SKM-1 treated with dmso at 0.1 percent for 144 hours (cell line): ENCODE measurements around the gene SLC25A48.
"Not testable (repeated sequence)": the region's sequence is repeated elsewhere in the genome, so short reads cannot be mapped to it uniquely, and the experiment has no call there.

Experiments used
- DNase-seq: peaks from one replicate; lab custom pipeline; 2025; ENCODE audit not compliant: unreplicated experiment; lab: John Stamatoyannopoulos, UW

SLC25A48 gene

GRCh38 chr5:135857630-135858311 lies 23.3 kb downstream of the SLC25A48 start:
- DNase-seq = no peak

GRCh38 chr5:135859186-135859585 lies 24.7 kb downstream of the SLC25A48 start:
- DNase-seq = not testable (repeated sequence)

- no peak for DNase-seq
These were observed 25.2 kb downstream of the SLC25A48 start for GRCh38 chr5:135859641-135860040.

- no peak for DNase-seq
These were observed 27.2 kb downstream of the SLC25A48 start for GRCh38 chr5:135861641-135862040.

GRCh38 chr5:135862086-135862485 lies 27.6 kb downstream of the SLC25A48 start:
- no peak for DNase-seq

GRCh38 chr5:135862744-135863143 lies 28.3 kb downstream of the SLC25A48 start:
- DNase-seq = no peak

- DNase-seq = no peak
These were observed 30.3 kb downstream of the SLC25A48 start for GRCh38 chr5:135864503-135865435.

GRCh38 chr5:135866016-135866415 lies 31.6 kb downstream of the SLC25A48 start:
- DNase-seq = no peak

GRCh38 chr5:135867599-135867998 lies 33.1 kb downstream of the SLC25A48 start:
- no peak for DNase-seq

GRCh38 chr5:135868681-135869080 lies 34.2 kb downstream of the SLC25A48 start:
- DNase-seq = no peak

GRCh38 chr5:135869276-135869675 lies 34.8 kb downstream of the SLC25A48 start:
- no peak for DNase-seq

GRCh38 chr5:135869935-135870334 lies 35.5 kb downstream of the SLC25A48 start:
- no peak for DNase-seq

- DNase-seq = no peak
These were observed 36.9 kb downstream of the SLC25A48 start for GRCh38 chr5:135871268-135871915.

GRCh38 chr5:135873831-135874230 lies 39.4 kb downstream of the SLC25A48 start:
- no peak for DNase-seq

GRCh38 chr5:135874461-135874860 lies 40.0 kb downstream of the SLC25A48 start:
- DNase-seq = no peak

GRCh38 chr5:135875567-135875966 lies 41.1 kb downstream of the SLC25A48 start:
- DNase-seq = no peak

- DNase-seq = no peak
These were observed 41.7 kb downstream of the SLC25A48 start for GRCh38 chr5:135876146-135876545.

GRCh38 chr5:135877570-135878155 lies 43.2 kb downstream of the SLC25A48 start:
- no peak for DNase-seq

- no peak for DNase-seq
These were observed 43.7 kb downstream of the SLC25A48 start for GRCh38 chr5:135878156-135878620.

- no peak for DNase-seq
These were observed 45.1 kb downstream of the SLC25A48 start for GRCh38 chr5:135879591-135879990.

- peak; percentile 19 for DNase-seq
These were observed 45.8 kb downstream of the SLC25A48 start for GRCh38 chr5:135880278-135880677.
